NOMO-1 treated with dmso at 0.1 percent for 144 hours (cell line): ENCODE results near the gene NAALADL2.
"Not testable (repeated sequence)": the region's sequence is repeated elsewhere in the genome, so short reads cannot be mapped to it uniquely, and the experiment has no call there.

Experiments used
- DNase-seq: peaks from one replicate; lab custom pipeline; 2025; ENCODE audit not compliant: unreplicated experiment; lab: John Stamatoyannopoulos, UW

The NAALADL2 gene

DNA sequence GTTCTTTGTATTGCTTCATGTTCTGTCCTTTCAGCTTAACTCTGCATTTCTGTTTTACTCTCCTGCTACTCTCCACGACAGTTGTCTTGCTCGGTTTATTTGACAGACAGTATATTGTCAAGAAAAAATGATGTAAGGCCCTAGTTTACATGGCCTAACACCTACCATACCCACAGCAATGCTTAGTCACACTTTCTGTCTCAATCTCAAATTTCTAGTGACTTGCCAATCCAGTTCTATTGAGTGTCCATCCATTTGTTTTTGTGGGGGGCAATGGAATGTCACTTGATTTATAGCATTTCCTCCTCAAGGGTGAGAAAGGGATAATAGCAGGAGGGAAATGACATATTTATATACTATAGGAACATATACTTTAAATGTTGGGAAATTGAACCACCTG is 676.2 kb downstream of the NAALADL2 start:
- no peak for DNase-seq

DNA sequence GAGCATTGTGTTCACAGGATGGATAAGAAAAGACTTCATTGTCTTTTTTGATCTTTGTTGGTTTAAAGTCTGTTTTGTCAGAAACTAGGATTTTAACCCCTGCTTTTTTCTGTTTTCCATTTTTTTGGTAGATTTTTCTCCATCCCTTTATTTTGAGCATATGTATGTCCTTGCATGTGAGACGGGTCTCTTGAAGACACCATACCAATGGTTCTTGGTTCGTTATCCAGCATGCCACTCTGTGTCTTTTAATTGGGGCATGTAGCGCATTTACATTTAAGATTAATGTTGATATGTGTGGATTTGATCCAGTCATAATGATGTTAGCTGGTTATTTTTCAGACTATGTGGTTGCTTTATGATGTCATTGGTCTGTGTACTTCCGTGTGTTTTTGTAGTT is 687.0 kb downstream of the NAALADL2 start:
- no peak for DNase-seq

DNA sequence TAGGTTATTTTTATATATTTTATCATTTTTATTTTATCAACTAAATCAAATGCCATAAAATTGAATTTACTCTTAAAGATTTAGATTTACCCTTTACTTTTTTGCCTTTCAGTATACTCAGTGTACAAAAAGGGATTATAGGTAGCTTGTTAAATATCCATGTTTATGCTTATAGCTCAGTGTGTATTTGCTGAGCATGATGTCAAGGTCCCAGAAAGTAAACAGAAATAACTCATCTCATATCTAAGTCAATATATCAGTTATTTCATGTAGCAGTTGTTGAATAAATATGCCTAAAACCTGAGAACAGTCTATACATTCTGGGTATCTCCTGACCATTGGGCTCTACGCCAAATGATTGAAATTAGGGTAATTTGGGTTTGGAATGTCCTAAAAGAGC is 693.8 kb downstream of the NAALADL2 start:
- DNase-seq: no peak

DNA sequence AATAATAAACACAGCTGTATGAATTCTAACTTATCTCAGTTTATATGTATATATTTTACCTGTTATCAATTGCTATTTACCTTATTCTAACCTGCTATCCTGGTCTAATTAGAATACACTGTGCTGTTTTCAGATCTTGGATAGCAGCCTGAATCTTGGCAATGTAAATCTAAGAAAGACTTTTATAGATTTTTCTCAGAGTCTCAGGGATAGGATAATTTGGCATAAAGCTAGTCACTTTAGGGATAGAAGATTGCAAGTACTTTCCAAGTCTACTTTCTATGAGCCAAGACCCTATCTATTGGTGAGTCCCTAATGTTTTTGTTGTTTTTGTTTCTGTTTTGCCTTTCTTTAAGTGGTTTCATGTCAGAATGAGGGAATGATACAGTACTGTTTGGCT is 695.7 kb downstream of the NAALADL2 start:
- DNase-seq: no peak

DNA sequence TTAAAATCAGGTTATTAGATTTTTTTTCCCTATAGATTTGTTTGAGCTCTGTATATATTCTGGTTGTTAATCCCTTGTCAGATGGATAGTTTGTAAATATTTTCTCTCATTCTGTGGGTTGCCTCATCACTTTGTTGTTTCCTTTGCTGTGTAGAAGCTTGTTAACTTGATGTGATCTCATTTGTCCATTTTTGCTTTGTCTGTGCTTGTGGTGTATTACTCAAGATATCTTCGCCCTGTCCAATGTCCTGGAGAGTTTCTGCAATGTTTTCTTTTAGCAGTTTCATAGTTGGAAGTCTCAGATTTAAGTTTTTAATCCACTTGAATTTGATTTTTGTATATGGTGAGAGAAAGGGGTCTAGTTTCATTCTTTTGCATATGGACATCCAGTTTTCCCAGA is 699.1 kb downstream of the NAALADL2 start:
- DNase-seq: no peak

DNA sequence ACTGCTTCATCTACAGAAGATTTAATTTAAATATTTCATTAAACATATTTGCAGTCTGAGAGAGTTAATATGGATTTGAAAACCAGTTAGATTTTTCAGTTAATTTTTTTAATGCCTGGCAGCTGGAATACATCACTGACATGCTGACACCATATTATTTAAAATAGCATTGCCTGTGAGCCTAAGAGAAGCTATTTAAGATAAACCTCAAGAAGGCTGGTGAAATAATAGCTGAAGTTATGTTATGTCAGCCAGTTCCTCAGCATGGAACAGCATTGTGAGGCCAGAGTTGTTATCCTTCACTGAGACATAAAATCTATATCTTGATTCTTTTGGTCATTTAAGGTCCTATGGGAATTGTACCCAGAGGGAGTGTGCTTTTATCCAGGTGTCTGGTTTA is 705.2 kb downstream of the NAALADL2 start:
- DNase-seq: no peak

DNA sequence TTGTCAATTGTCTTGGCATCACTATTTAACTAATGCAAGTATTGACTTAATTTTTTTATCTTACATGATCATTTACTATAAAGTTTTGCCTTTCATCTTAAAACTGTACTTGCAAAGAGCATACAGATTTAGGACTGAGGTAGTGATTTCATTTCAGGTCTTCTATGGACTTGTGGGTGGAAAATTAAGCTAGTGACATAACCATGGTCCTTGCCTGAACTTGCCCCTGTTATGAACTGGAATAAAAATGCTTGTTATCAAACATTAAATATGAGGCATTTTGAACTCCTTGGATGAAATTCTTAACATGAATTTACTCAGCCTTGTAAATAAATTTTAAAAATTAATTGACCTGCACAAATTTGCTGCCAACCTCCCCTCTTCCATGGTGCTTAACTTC is 712.0 kb downstream of the NAALADL2 start:
- DNase-seq: no peak

DNA sequence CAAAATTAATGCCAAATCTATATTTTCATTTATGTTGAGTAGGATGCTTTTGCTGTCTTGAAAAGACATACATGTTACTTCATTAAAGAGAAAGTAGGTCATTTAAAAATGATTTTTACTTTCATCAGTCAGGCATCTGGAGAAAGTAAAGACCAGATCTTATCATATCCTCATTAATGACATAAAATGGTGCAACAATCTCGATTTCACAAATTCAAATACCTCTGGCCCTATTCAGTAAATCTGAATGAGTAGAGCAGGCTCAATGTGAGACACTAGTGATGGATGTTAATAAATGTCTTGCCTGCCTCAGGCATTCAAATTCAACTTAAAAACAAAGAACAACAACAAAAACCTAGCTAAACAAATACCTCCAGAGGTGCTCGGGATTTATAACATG is 714.1 kb downstream of the NAALADL2 start:
- no peak for DNase-seq

DNA sequence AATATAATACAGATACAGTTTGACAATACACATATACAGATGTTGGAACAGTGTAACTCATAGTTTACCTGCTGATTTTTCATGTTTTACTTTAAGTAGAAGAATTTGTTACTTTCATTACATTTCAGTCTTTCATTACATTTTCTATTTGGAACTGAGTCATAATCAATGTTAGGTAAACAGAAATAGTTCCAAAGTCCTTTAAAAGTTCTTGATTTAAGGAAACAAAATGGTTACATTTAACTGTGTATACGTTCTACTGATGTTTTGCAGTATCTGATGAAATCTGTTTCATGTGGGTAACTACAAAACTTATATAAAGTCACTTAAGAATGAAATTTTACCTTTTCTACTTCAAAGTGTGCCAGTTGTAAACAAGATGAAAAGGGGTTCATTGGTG is 721.2 kb downstream of the NAALADL2 start:
- no peak for DNase-seq

DNA sequence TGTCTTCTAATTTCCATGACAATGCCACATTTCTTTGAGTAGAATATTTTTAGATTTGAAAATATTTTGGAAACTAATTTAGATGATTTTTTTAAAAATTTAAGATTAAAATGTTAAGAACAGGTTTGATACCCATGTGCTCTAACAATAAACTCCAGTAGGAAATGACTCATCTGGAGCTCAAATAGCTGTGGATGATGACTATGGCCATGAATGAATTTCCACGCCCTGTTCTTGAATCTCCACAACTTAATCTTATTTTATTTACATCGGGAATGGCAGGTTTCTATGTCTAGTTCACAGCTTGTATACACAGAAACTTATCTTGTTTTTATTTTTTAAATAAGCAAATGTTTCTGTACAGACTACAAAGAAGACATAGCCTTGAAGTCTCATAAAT is 726.8 kb downstream of the NAALADL2 start:
- no peak for DNase-seq

DNA sequence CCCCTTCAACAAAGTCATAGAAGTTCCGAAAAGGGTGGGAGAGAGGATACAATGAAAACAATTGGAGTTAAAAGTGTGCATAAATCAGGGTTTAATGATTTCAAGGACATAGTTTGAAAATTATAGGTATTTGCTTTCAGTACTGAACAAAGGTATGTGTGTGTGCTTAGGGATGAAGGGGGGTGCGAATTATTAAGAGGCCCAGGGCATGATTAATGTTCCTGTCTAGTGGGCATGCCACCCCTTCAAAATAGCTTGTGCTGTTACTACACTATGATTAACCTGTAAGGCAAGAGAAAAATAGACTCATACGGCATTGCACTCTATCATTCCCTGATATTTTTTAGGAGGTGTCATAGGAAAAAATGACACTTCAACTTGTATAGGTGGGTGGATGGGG is 731.6 kb downstream of the NAALADL2 start:
- no peak for DNase-seq

DNA sequence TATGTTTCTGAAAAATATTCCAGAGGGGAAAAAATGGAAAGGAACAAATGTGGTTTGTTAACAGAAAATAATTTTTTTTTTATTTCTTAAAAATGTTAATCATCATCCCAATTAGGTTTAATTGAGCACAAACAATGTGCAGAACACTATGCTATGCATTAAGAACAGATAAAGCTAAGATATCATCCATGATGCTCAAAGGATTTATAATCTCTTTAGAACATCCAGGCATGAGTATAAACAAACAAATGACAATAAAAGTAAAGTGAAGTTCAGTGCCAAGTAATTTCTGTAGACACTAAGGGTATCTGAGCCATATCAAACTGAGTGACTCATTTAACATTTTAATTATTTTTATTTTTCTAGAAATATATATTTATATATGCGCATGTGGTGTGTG is 732.2 kb downstream of the NAALADL2 start:
- DNase-seq: no peak

DNA sequence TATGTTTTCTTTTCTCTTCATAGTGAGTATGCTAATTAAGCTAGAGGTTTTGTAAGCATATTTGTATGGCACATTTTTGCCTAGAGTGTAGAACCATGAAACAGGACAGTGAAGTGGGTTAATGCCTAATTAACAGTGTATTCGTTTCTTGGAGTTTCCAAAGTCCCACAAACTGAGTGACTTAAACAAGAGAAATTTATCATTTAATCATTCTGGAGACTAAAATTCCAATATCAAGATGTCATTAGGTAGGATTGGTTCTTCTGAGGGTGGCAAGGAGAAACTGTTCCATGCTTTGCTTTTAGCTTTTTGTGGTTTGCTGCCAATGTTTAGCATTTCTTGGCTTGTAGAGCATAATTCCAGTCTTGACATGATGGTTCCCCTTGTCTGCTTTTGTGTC is 734.2 kb downstream of the NAALADL2 start:
- DNase-seq: no peak

DNA sequence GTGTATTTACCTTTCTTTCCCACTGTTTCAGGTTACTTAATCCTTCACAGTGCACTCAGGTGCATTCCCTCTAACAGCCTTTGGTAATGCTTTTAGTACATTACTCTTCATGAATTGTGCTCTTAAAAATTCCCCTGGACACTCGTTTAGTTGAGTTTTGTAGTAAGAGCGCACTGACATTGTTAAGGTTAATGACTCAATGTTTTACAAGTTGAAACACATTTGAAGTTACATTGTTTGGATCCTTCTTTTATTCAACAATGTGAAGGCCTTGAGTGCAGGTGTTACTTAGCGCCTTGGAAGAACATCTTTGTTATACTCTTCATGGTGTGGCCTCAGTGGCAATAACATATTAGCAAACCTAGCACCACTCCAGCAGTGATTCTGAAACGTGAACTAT is 739.6 kb downstream of the NAALADL2 start:
- no peak for DNase-seq

DNA sequence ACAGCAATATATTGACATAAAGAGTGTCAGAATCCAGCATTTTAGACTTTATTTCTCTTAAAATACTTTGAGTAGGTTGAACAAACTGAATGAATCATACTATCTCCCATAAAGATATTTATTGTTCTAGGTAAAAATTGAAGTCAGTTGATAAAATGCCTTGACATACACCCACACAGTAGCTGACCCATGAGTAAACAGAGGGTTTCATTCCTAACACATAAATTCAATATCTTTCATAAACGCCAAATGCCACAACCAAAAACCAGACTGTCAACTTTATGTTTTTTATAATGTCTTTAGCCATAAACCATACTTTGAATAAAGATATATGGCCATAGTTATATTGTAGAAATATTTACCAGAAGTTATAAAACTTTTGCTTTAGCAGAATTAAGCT is 742.4 kb downstream of the NAALADL2 start:
- no peak for DNase-seq

DNA sequence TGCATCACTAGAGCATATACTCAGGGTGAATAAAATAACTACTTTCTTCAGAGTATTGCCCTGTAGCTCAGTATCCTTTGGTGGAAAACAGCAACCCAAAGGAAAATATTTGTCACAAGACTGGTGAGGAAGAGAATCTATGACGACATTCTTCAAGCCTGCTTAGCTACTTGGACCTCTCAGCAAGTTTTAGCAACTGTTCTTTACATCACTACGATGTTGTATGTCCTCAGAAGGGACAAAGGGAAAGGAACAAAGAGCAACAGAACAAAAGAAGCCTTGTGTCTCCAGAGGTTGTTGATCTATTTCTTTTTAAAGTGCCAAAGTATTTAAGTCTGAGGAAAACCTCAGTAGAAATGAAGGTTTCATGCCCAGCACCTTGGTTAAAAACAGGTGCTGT is 746.7 kb downstream of the NAALADL2 start:
- DNase-seq: no peak

DNA sequence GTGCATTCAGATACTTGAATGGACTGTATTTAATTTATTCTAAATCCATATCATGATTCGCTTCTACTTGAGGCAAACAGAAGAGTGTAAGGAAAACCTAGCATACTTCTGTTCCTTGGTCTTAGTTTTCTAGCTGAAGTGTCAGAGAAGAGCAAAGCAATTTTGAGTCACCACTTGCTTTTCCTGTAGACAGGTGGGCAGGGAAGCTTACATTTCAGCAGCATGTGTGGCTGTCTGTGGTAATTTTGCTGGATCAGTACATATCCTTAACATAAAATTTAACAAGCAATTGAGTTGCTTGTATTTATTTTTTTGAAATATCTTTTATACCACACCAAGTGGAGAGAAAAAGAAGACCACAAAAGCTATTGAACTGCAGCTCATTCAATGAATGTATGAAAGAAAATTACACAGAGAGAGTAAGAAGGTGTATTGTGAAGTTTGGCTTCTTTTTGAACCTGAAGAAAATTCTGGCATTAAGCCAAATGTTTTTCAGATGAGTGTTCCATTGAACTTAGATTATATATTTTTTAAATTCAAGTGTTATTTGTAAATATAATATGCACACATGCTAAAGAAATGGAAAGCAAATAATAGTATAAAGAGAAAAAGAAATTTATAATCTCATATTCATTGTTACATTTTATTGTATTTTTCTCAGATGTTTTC is 747.6 kb downstream of the NAALADL2 start:
- DNase-seq: no peak

DNA sequence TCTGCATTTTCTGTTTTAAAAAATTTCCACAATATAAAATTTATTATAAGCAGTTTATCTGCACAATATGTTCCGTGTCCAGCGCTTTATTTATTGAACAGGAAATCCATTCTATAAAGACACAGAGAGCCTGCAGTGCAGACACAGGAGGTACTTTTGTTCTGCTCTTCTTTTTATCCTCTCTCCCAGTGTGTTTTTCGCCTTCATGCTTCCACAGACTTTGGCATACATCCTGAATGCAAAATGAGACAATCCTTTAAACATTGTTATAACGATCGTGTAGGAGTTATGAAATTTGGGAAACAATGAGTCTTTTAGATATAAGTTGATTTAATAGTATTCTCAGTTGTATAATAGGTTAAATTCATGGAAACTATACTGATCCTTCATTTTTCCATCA is 749.2 kb downstream of the NAALADL2 start:
- DNase-seq: no peak

DNA sequence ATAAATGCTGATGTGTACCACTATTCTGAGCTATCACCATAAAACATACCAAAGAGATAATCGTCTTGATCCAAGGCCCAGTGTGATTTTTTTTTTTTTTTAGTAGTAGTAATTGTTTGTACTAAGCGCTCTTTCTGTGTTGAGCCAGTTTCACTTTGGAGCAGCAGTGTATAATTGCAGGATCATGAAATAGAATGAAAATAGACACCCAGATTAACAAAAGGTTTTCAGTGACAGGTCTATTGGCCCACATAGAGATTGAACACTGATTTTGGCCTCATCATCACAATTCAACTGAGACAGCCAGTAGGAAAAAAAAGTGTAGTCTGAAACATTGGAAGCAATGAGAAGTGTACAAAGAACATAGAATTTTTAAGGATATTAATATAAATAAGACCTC is 749.8 kb downstream of the NAALADL2 start:
- DNase-seq: no peak

DNA sequence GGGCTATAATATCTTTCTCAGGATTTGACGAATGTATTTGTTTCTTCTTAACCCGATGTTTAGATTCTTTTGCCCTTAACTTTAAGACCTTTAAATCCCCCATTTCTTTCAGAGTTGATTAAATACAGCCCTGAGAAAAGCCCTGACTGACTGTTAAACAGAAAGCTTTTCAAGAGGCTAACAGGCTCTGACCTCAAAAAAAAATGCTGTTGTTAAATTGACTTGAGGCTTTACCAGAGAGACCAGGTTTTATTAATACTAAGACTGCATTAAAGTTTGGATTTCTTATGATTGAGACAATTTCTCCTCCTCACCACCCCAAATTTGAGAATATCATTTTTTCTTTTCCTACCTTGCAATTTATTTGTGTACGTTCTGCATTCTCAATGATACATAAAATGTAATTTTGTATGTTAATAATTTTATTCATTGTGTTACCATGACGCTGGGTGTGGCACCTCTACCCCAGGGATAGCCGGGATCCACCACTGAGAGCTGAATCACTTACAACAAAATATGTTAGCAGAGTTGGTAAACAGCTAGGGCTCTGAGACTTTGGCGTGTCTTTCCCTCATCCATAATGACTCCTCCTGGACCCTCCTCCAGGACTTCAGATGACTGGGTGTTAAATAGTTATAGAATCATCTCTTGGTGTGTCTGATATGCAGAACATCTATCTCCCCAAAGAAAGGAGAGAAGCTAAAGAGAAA is 753.5 kb downstream of the NAALADL2 start:
- no peak for DNase-seq

DNA sequence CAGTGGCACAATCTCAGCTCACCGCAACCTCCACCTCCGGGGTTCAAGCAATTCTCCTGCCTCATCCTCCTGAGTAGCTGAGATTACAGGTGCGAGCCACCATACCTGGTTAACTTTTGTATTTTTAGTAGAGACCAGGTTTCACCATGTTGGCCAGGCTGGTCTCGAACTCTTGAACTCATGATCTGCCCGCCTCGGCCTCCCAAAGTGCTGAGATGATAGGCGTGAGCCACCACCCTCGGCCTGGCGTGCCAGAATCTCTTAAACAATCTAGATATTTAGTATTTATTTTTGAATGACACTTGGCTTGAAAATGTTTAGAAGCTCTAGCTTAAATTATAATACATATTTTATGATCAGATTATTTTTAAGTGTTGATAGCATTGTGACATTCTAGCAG is 755.0 kb downstream of the NAALADL2 start:
- DNase-seq: not testable (repeated sequence)

DNA sequence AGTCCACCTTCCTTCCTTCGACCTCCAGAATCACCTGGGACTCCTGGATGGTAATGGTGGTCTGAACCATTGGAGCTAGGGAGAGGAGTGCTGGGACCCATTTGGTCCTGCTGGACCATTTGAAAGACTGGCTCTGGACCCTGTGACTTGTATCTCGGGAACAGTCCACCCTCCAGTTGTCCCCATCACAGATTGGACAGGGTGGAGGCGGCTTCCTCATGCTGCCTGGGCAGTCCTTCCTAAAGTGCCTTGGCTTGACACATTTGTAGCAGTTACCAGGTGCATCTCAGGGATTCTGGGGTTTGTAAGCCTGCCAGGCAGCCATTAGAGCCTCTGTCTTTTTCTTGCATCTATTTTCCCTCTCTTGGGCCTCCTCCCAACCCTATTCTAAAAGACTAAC is 758.1 kb downstream of the NAALADL2 start:
- DNase-seq: no peak

DNA sequence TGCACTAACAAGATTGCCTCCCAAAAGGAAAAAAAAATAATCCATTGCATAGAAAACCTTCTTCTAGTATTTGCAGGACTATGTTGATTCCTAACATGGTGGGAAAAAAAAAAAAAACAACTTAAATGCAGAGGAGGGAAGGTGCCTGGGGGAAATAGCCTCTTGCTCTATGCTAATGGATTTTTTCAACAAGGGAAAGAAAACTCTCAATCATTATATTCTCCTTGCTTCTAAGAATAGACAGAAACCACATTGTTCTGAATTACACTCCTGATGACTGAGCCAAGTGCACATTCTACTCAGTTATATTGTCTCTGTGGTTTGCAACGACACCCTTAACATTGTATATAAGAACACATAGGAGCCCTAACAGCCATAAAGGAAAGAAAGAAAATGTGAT is 760.2 kb downstream of the NAALADL2 start:
- no peak for DNase-seq
